ENCODE measurements around the gene IL18.
A peak's percentile ranks its signal among the peaks of the same experiment; 100 is the strongest.
"Not testable (repeated sequence)": the region's sequence is repeated elsewhere in the genome, so short reads cannot be mapped to it uniquely, and the experiment has no call there.

IL18 gene

DNA sequence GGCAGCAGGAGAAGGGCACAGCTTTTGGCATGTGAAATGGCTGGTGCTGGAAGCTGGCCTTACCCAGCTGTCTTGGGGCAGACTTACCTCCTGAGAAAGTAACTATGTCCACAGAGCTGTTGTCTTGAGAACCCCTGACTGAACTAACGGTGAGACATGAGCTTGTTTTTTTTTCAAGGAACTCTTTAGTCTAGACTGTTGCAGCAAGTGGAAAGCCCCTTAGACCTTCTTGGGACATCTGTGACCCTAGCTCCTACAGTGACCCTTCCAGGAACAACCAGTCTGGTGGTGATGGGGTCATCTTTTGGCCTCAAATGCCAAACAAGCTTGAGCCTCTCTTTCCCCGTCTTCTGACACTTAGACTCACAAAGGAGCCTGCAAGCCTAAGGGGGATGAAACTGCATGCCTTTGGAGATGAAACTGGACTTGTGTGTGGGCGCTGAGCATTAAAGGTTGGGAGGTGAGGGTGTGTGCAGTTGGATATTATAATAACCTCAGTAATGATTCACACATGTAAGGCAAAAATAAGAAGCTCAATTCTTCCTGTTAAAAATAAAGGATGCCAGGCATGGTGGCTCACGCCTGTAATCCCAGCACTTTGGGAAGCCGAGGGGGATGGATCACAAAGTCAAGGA is 41.8 kb downstream of the IL18 start:
- ATAC-seq (ENCODE audit: low read depth) (no peak), DNase-seq (ENCODE audit: low spot score in 2 of 2) (no peak)
- no peaks in the 10 kb centered on the region for H3K9me3 Mint-ChIP-seq
- no peaks in the 10 kb centered on the region for H3K36me3 Mint-ChIP-seq
- no peaks in the 10 kb centered on the region for H3K27me3 Mint-ChIP-seq
- H3K4me3 Mint-ChIP-seq, result no peak overlapping the region
- peaks cover 7% of the 10 kb centered on the region for H3K4me1 Mint-ChIP-seq
- H3K27ac Mint-ChIP-seq, result no peak overlapping the region

DNA sequence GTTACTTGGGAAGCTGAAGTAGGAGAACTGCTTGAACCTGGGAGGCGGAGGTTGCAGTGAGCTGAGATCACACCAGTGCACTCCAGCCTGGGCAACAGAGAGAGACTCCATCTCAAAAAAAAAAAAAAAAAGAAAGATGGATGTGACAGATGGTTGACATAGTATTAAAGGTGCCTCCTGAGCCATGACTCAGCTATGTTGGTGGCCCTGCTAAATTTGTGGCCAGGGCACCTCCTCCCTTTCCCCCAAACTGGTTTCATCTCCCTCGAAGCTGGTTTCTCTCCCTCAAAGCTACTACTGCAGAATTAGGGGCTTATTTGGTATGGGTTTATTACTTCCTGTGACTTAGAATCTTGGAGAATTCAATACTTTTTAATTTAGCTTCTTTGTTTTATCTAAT is 45.7 kb downstream of the IL18 start:
- H3K36me3 Mint-ChIP-seq, result peaks cover 3% of the 10 kb centered on the region
- ATAC-seq (ENCODE audit: low read depth) (no peak), DNase-seq (ENCODE audit: low spot score in 2 of 2) (no peak)
- H3K9me3 Mint-ChIP-seq, result no peaks in the 10 kb centered on the region
- H3K4me3 Mint-ChIP-seq, result no peak overlapping the region
- no peaks in the 10 kb centered on the region for H3K27me3 Mint-ChIP-seq
- H3K4me1 Mint-ChIP-seq, result peaks cover 7% of the 10 kb centered on the region
- H3K27ac Mint-ChIP-seq, result no peak overlapping the region

DNA sequence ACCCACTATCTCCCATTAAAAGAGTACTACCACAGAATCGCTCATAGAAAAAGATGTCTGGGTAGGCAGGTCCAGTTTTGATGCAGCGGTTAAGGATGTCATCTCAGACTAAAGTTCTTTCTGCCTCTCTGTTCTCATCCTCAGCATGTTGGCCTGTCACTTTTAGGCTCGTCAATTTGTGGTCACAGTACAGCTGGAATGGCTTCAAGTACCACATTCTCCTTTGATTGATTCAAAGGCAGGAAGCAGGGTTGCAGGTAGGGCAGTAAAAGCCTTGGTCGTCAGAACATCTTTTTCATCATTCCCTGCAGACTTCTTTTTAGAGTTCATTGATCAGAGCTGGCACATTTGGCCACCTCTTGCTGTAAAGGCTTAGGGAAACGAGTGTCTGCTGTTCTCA is 48.5 kb downstream of the IL18 start:
- H3K4me3 Mint-ChIP-seq, result no peak overlapping the region
- H3K4me1 Mint-ChIP-seq, result peaks cover 4% of the 10 kb centered on the region
- peaks cover 3% of the 10 kb centered on the region for H3K36me3 Mint-ChIP-seq
- no peak for DNase-seq (ENCODE audit: low spot score in 2 of 2)
- H3K27ac Mint-ChIP-seq, result no peak overlapping the region
- no peaks in the 10 kb centered on the region for H3K27me3 Mint-ChIP-seq
- H3K9me3 Mint-ChIP-seq, result peaks cover 2% of the 10 kb centered on the region
- ATAC-seq (ENCODE audit: low read depth), result no peak

DNA sequence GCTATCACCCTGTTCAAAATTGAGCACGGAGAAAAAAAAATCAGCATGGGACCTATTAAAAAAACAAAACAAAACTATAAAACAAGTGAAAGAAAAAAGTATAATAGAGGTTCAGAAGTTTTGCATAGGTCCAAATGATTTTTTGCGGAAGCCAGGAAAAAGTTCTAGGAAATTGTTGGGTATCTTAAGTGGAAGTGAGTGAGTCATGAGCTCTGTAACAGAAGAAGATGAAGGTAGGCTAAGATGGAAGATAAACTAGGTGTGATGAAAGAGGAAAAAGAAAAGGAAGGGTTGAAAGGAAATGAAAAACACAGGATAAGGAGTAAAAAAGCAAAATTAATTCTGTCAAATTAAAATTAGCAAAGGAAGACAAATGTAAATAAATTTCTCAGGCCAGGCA is 49.4 kb downstream of the IL18 start:
- DNase-seq (ENCODE audit: low spot score in 2 of 2) (no peak), ATAC-seq (ENCODE audit: low read depth) (no peak)
- H3K4me1 Mint-ChIP-seq, result no peaks in the 10 kb centered on the region
- H3K4me3 Mint-ChIP-seq, result no peak overlapping the region
- H3K9me3 Mint-ChIP-seq, result peaks cover 2% of the 10 kb centered on the region
- peaks cover 3% of the 10 kb centered on the region for H3K36me3 Mint-ChIP-seq
- H3K27ac Mint-ChIP-seq, result no peak overlapping the region
- H3K27me3 Mint-ChIP-seq, result no peaks in the 10 kb centered on the region

DNA sequence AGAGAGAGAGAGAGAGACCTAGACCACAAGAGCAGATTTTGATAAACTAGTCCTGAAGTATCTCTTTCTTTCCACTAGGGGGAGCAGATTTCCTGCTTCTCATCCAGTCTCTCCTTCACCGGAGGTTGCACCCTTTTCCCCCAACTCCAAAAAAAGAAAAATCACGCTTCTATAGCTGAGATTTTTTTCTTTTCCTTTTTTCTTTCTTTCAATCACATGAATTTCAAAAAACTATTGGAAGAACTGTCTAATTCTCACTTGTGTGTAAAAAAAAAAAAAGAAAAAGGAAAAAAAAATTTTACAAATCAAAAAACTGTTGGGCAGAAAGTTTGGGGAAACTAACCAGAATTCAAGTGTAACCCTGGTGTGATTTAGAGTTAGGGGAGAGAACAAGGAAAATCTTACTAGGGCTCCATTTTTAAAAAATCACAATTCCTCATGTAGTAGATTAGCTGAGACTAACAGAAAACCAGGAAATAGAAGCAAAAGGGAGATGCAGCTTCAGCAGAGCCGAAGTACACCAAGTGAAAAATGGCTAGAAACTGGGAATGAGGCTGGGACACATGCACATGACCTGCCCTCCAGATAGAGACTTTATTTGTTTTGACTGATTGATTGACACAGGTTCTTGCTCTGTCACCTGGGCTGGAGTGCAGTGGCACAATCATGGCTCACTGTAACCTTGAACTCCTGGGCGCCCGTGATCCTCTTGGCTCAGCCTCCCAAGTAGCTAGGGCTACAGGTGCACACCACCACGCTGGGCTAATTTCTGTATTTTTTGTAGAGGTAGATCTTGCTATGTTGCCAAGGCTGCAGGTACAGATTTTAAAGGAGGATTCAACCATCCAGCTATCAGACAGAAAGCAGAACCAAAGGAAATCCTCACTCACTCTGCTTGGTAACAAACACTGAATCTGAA is 50.1 kb downstream of the IL18 start:
- H3K27ac Mint-ChIP-seq, result no peak overlapping the region
- no peaks in the 10 kb centered on the region for H3K4me1 Mint-ChIP-seq
- ATAC-seq (ENCODE audit: low read depth) (peak; percentile 61), DNase-seq (ENCODE audit: low spot score in 2 of 2) (peak in 1 of 2 donors; percentile 2)
- peak overlapping the region; percentile 7 for H3K4me3 Mint-ChIP-seq
- H3K36me3 Mint-ChIP-seq, result peaks cover 3% of the 10 kb centered on the region
- peaks cover 2% of the 10 kb centered on the region for H3K9me3 Mint-ChIP-seq
- H3K27me3 Mint-ChIP-seq, result no peaks in the 10 kb centered on the region

DNA sequence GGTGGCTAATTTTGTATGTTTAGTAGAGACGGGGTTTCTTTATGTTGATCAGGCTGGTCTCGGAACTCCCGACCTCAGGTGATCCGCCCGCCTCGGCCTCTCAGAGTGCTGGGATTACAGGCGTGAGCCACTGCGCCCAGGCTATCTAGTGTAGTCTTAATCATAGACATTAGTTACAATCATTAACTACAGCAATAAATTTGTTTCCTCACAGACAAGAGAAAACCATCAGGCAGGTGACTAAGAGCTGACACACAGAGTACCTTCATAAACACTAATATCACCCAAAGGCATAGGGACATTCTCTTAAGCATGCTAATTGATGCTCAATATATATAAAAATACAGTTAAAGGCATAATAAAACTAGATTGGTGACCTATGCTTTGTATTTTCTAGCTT is 57.8 kb downstream of the IL18 start:
- H3K4me1 Mint-ChIP-seq, result no peaks in the 10 kb centered on the region
- no peak overlapping the region for H3K27ac Mint-ChIP-seq
- H3K27me3 Mint-ChIP-seq, result no peaks in the 10 kb centered on the region
- H3K4me3 Mint-ChIP-seq, result no peak overlapping the region
- no peak for ATAC-seq (ENCODE audit: low read depth)
- H3K36me3 Mint-ChIP-seq, result peaks cover 5% of the 10 kb centered on the region
- DNase-seq (ENCODE audit: low spot score in 2 of 2), result no peak
- peaks cover 2% of the 10 kb centered on the region for H3K9me3 Mint-ChIP-seq

DNA sequence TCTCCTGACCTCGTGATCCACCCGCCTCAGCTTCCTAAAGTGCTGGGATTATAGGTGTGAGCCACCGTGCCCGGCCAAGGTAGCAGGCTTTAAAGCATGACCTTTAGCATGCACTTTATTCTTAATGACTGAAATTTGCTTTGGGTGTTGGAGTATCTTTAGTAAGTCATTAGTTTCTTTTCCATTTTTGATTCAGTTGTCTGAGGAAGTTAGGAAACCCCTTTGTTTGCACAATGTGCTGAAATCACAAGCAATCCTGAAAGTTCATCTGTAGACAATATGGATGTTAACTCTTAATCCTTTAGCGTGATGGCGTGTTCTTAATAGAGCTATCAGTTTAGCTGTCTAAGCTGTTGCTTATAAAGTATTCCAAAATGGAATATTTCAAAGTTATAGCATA is 60.4 kb downstream of the IL18 start:
- Mint-ChIP-seq H3K4me3 (no peak overlapping the region), H3K27ac (no peak overlapping the region), H3K4me1 (no peaks in the 10 kb centered on the region), H3K36me3 (peaks cover 7% of the 10 kb centered on the region), H3K9me3 (no peaks in the 10 kb centered on the region), H3K27me3 (no peaks in the 10 kb centered on the region)
- no peak for DNase-seq (ENCODE audit: low spot score in 2 of 2)
- no peak for ATAC-seq (ENCODE audit: low read depth)

DNA sequence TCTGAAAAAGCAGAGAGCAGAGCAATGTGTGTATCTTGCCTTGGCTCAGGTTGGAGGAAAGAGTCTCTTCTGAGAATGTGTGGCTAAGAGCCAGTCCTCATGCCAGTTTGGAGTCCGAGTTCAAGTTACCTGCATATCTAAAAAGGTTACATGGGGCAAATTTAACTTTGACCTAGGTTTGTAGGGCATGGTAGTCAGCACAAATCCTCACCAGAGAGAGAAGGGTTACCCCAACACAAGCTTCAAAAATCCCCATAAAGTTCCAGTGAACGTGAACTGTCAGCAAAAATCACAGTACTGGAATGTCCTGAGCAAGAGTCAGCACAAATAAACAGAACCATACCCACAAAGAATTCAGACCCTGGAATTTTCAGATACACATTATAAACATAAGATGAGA is 63.4 kb downstream of the IL18 start:
- Mint-ChIP-seq H3K36me3 (peaks cover 15% of the 10 kb centered on the region), H3K4me1 (no peaks in the 10 kb centered on the region), H3K9me3 (no peaks in the 10 kb centered on the region), H3K27ac (no peak overlapping the region), H3K4me3 (no peak overlapping the region), H3K27me3 (no peaks in the 10 kb centered on the region)
- DNase-seq (ENCODE audit: low spot score in 2 of 2) (no peak), ATAC-seq (ENCODE audit: low read depth) (no peak)

DNA sequence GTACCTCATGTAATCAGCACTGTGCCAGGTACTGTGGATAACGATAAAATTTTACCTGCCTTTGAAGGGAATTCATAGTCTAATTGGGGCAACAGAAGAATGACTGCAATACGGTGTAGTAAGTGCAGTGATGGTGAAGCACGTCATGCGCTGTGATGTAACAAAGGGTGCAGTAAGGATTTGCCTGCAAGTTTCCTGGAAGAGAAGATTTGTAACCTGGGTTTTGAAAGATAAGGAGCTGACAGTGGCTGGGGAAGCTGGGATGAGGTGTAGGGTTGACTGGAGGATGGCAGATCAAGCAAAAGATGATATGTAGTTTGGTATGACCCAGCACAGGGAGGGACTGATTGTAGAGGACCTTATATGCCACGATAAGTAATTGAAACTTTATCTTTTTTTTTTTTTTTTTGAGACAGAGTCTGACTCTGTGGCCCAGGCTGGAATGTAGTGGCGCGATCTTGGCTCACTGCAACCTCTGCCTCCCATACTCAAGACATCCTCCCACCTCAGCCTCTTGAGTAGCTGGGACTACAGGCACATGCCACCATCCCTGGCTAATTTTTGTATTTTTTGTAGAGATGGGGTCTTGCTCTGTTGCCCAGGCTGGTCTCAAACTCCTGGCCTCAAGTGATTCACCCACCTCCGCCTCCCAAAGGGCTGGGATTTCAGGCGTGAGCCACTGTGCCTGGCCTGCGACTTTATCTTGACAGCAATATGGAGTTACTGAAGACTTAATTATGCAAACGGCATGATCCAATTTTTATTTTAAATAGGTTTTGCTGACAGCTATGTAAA is 66.0 kb downstream of the IL18 start:
- Mint-ChIP-seq H3K27me3 (no peaks in the 10 kb centered on the region), H3K27ac (no peak overlapping the region), H3K4me1 (no peaks in the 10 kb centered on the region), H3K9me3 (no peaks in the 10 kb centered on the region), H3K4me3 (no peak overlapping the region), H3K36me3 (peaks cover 20% of the 10 kb centered on the region)
- DNase-seq (ENCODE audit: low spot score in 2 of 2) (no peak), ATAC-seq (ENCODE audit: low read depth) (no peak)

DNA sequence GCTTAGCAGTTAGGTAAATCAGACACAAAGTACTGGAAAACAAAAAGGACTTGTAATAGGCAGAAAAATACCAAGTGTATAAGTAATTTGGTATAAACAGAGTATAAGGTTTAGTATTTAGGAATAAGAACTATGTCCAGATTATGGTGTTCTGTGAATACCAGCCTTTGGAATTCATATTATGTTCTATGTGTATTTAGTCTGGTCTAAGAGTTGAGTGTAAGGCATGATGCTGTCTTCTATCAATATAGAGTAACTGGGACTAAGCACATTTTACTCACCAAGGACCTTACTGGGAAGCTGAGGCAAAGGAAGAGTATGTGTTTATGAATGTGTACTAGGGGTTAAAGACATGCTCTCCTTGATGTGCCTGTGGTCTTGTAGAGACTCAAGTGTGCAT is 67.7 kb downstream of the IL18 start:
- ATAC-seq (ENCODE audit: low read depth) (no peak), DNase-seq (ENCODE audit: low spot score in 2 of 2) (no peak)
- no peaks in the 10 kb centered on the region for H3K27me3 Mint-ChIP-seq
- H3K4me3 Mint-ChIP-seq, result no peak overlapping the region
- H3K36me3 Mint-ChIP-seq, result peaks cover 33% of the 10 kb centered on the region
- H3K27ac Mint-ChIP-seq, result no peak overlapping the region
- no peaks in the 10 kb centered on the region for H3K9me3 Mint-ChIP-seq
- no peaks in the 10 kb centered on the region for H3K4me1 Mint-ChIP-seq

DNA sequence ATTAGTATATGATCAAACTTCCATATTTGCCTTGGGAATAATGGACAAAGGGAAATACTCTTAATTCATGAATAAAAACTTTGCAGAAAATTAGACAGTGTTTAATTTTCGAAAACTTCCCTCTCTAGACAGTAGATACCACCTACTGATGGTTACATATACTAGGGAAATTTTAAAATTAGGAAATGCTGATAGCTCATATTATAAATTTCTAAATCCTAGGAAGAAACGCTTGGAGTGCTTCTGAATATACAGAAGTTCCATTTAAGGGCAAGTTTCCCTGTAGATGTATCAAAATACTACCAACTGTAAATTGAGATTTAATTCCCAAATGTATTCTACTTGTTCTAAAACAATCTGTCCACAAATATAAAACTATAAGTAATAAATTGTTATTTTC is 68.6 kb downstream of the IL18 start:
- not testable (repeated sequence) for H3K4me1 Mint-ChIP-seq; DNase-seq (ENCODE audit: low spot score in 2 of 2); H3K9me3 Mint-ChIP-seq; ATAC-seq (ENCODE audit: low read depth); H3K4me3 Mint-ChIP-seq; H3K27me3 Mint-ChIP-seq; H3K27ac Mint-ChIP-seq
- peaks cover 38% of the 10 kb centered on the region for H3K36me3 Mint-ChIP-seq
